ENCODE measurements around the gene TMEM240.
"Not testable (repeated sequence)": the region's sequence is repeated elsewhere in the genome, so short reads cannot be mapped to it uniquely, and the experiment has no call there.

TMEM240 gene

DNA sequence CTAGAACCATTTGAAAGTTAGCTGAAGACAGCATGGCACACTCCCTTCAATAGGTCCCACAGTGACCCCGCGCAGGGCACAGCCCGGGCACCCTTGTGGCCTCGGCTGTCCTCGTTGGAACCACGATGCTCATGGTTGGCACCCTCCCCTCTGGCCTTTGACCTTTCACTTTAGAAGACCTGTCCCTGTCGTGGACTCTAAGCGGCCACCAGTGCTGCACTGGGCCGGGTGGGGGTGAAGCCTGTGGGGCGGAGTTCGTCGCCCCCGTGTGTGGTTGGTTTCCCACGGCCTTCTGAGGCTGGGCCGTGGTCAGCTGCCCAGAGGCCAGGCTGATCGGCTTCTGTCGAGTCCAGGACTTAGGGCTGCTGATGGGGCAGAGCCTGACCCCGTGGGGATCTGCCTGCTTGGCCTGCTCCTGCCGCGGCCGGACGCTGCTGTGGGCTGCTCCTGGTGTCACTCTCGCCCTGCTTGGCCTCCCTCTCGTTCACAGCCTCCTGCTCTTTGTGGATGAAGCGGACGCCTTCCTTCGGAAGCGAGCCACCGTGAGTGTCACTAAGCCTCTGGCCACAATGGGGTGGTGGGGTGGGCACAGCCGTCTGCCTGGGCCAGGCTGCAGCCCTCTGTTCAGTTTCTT is 15.6 kb downstream of the TMEM240 start:
- DNase-seq (ENCODE audit: low read depth in 2 of 2), result not testable (repeated sequence)

DNA sequence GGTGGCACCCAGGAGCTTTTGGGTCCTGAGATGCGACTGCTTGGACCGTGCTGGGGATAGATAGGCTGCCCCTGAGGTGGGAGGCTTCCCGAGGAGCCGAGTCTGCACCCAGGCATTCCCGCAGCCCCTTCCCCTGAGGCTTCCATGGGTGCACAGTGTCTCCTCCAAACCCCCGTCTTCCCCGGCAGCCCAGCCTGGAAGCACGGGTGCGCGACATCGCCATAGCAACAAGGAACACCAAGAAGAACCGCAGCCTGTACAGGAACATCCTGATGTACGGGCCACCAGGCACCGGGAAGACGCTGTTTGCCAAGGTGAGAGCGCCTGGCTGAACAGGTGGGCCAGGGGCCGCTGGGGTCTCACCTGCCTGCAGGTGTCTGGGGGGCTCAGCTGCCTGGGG is 16.8 kb downstream of the TMEM240 start:
- not testable (repeated sequence) for DNase-seq (ENCODE audit: low read depth in 2 of 2)

DNA sequence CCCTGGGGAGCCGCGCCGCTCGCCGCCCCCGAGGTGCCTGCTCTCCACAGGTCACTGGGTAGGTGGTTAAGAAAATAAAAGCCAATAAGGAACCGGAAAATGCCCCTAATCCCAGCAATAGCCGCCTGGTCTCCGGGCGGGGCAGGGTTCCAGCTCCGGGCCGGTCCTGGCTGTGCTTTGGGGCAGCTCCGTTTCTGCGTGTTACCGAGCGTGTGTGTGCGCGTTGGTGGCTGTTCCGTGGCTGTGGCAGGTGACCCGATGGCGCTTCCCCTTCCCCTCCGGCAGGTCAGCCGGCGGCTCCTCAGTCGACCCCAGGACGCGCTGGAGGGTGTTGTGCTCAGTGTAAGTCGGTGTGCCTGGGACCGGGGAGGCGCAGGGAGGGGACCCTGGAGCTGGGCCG is 17.2 kb downstream of the TMEM240 start:
- DNase-seq (ENCODE audit: low read depth in 2 of 2), result not testable (repeated sequence)

DNA sequence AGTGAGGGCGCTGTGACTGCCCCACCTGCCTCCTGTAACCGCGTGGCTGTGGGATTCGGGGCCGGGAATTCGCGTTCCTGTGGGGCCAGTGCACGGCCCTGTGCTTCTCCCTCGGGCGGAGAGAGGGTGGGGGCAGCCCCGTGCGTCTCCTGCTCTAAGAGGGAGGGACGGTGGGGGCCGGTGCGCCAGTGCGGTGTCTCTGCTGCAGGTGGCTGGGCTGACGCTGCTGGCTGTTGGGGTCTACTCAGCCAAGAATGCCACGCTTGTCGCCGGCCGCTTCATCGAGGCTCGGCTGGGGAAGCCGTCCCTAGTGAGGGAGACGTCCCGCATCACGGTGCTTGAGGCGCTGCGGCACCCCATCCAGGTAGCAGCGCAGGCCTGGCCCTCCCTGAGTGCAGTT is 17.9 kb downstream of the TMEM240 start:
- not testable (repeated sequence) for DNase-seq (ENCODE audit: low read depth in 2 of 2)

DNA sequence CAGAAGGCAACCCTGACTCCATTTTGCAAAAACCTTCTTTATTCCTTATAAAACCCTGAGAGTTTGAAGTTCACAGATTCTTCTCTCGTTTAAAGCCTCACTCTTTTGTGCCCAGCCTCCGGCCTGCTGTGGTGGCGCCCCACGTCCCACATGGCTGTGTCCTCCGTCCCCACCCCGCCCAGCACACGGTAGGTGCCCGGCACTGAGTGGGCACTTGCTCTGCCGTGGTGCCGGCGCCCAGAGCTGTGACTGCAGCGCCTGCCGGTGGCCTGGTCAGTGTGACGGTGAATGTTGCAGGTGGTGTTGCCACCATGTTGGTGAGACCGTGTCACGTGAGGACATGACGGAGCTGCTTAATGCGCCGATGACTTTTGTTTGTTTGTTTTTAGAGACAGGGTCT is 19.1 kb downstream of the TMEM240 start:
- DNase-seq (ENCODE audit: low read depth in 2 of 2), result no peak

DNA sequence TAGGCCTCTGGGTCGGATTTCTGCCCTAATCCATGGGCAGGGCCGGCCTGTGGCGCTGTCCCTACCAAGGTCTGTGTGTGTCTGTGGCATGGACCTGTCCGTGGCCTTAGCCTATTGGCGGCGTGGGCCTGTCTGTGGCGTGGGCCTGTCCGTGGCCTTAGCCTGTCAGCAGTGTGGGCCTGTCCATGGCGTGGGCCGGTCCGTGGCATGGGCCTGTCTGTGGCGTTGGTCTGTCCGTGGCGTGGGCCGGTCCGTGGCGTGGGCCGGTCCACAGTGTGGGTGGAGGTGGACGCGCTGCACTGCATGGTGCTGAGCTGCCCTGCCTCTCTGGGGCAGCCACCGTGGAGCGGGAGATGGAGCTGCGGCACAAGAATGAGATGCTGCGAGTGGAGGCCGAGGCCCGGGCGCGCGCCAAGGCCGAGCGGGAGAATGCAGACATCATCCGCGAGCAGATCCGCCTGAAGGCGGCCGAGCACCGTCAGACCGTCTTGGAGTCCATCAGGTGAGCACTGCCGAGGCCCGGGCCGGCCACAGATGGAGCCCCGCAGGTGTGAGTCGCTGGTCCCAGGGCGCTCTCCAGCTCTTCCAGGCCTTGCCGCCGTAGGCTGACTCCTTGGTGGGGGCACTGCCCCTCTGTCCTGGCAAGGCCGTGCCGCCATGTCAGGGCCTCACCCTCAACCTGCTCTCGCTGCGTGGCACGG is 20.5 kb downstream of the TMEM240 start:
- DNase-seq (ENCODE audit: low read depth in 2 of 2), result not testable (repeated sequence)

DNA sequence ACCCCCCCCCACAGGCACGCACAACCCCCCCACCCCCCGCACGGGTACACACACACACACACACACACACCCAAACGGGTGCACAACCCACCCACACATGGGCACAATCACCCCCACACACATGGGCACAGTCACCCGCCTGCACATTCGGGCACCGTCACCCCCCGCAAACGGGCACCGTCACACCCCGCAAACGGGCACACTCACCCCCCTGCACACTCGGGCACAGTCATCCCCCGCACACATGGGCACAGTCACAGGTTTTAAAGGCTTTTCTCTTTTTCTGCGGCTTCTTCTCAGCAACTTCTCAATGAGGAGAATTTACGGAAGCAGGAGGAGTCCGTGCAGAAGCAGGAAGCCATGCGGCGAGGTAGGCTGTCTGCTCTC is 21.8 kb downstream of the TMEM240 start:
- DNase-seq (ENCODE audit: low read depth in 2 of 2), result not testable (repeated sequence)

DNA sequence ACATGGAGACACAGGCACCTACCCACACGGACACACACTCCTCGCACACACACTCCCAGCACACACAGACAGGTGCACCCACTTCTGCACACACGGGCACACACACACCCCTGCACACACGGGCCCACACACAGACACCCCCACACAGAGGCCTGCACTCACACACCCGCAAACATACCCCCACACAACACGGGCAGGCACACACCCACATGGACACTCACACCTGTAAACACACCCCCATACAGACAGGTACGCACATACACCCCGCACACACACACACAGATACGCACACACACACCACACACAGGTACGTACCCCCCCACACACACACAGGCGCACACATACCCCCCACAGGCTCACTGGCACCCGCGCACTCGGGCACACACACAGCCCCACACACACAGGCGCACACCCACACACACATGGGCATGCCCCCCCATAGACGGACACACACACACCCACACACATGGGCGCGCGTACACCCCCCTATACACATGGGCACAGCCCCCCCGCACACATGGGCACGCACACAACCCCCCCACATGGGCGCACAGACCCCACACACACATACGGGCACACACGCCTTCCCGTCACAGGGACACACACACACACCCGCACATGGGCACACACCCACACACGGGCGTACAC is 22.3 kb downstream of the TMEM240 start:
- no peak for DNase-seq (ENCODE audit: low read depth in 2 of 2)

DNA sequence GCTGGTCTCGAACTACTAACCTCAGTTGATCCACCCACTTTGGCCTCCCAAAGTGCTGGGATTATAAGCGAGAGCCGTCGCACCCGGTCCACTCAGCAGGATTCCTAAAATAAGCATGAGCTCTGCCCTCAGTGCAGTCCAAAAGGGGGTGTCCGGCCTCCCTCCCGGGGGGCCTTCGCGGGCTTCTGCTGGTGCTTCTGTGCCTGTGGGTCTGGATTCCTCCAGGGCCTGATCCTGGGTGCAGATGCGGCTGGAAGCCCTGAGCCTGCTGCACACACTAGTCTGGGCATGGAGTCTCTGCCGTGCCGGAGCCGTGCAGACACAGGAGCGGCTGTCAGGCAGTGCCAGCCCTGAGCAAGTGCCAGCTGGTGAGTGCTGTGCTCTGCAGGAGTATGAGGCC is 23.5 kb downstream of the TMEM240 start:
- not testable (repeated sequence) for DNase-seq (ENCODE audit: low read depth in 2 of 2)

DNA sequence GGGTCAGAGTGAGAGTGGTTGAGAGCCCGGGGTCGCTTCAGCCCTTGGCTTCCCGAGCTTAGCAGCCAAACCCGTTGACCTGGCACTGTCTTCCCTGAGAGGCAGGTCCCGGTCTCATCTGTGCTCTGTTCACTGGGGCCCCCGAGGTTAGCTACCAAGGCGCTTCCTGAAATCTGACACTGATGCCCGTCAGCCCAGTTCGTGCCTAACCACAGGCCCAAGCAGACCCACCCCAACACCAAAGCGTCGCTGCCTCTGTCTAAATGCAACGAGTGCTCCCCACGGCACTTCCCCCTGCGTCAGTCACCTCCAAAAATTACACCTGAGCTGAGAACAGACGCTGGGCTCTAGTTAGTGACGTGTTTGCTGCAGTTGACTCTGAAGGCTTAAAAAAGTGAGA is 26.0 kb downstream of the TMEM240 start:
- not testable (repeated sequence) for DNase-seq (ENCODE audit: low read depth in 2 of 2)

DNA sequence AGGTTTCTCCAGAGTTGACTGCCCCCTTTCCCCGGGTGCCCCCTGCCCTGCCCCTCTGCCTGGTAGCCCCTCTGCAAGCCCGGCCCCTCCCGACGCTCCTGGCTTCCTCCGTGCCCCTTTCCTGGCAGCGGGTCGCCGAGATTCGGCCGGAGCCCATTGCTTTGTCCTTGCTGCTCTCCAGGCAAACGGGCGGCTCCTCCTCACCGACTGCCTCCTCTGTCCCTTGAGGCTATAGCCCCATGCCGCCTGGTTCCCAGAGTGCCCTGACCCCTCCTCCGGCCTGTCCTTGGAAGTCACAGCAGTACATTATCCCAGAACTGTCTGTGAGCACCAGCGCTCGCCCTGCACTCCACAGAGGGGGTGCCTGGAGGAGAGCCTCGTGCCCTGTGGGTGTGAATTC is 26.7 kb downstream of the TMEM240 start:
- DNase-seq (ENCODE audit: low read depth in 2 of 2), result not testable (repeated sequence)

DNA sequence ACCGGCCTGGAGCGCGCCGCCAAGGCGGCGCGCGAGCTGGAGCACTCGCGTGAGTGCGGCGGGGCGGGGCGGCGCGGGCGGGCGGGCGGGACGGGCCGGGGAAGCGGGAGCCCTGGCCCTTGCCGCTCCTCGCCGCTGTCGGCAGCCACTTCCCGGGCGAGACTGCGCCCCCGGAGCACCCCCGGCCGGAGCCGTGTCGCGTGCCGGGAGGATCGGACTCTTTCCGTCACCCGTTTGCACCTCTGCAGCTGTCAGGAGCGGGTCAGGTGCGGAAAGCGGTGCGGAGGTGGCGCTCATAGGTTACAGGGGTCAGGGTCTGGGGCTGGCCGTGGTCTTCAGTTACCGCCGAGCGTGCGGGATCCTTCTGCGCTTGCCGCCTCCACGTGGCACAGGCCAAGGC is 28.0 kb downstream of the TMEM240 start:
- not testable (repeated sequence) for DNase-seq (ENCODE audit: low read depth in 2 of 2)

DNA sequence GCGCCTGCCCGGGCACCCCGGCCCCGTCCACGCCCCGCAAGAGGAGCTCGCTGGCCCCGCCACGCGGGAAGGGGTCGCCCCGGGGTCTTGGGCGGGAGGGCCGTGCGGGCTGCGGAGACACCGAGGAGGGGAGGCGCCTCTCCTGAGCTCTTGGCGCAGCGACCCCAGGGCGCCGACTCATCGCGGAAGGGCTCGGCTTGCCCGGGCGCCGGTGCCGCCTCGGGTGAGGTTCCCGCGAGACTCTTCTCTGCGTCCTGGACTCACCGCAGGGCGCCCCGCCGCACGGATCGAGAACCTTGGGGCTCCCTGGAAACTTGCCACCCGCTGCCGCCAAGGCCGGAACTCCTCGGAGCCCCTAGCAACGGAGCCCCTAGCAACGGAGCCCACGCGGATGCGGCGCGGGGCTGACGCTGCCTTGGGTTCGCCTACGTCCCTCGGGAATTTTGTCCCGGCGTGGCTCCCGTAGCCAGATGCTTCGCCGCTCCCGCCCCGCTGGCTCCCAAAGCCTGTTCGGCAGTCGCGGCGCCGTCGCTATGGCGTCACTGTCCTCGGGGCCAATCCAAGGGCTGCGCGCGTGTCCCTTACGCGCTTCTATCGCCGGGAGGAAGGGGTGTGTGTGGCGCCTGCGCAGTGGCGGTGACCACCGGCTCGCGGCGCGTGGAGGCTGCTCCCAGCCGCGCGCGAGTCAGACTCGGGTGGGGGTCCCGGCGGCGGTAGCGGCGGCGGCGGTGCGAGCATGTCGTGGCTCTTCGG is 28.7 kb downstream of the TMEM240 start, which contains the start of gene ATAD3A:
TSS of gene ATAD3A (plus strand) at position 630 of the 753 bp plus-strand sequence. CDS start at position 737, 107 bp downstream.
- DNase-seq (ENCODE audit: low read depth in 2 of 2), result peak; percentile 93 to 97

DNA sequence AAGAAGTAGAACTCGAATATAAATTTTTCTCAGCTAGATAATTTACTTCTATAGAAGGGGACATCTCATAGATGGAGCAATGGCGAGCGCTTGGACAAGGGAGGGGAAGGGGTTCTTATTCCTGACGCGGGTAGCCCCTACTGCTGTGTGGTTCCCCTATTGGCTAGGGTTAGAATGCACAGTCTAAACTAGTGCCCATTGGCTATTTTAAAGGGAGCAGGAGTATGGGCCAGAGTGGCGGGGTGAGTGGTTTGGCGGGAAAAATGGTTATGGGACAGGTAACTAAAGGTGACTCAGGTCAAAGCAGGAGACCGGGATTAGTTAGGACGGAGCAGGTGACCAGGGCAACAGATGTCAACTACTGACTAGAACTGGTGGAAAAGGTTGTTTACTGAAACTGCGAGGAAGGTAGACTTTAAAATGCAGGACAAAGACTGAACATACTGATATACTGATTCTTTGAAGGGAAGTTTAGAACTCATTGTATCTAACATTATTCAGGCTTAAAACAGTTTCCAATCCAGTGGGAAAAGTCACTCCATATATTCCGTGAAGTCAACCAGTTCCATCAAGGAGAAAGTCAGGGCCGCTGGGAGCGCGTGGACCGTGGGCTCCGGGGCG is 29.4 kb downstream of the TMEM240 start:
- DNase-seq (ENCODE audit: low read depth in 2 of 2), result peak in 1 of 2 donors; percentile 9

DNA sequence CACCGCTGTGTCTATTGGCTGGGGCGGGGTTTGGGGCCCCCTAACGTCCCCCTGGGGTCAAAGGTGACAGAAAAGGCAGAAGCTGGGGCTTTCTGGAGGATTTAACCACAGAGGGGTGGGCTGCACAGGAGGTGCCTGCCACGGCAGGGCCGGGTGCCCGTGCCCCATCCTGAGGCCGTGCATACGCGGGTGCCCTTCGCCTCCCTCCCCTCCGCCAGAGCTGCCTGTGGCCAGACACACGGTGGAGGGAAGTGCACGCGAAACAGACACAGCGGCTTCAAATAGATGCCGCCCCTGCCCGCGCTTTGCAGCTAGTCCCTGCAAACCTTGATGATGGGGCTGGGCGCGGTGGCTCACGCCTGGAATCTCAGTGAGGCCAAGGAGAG is 31.0 kb downstream of the TMEM240 start:
- not testable (repeated sequence) for DNase-seq (ENCODE audit: low read depth in 2 of 2)

DNA sequence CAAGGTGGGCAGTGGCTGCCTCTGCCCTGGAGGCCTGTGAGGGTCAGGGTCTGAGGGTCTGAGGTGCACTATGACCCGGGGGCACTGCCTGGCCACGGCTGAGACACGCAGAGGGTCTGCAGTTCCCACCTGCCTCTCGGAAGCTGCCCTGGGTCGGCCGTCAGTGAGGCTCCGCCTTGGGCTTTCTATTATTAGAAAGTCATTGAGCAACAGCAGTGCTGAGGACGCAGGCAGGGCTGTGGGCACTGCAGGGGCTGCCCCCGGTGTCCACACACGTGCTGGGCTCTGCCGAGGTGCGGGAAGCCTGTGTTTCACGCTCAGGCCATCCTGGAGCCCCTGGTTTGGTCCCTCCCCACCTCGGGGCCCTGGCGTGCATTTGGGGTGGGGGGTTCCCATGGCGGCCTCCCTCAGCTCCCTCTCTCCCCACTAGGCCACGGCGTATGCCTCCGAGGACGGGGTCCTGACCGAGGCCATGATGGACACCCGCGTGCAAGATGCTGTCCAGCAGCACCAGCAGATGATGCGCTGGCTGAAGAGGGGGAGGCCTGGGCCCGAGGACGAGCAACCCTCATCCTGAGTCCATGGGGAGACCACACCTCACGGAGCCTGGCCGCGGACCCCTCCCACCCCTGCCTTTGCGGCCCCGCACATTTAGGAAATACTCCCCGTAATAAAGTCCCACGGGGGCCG is 31.5 kb downstream of the TMEM240 start:
- not testable (repeated sequence) for DNase-seq (ENCODE audit: low read depth in 2 of 2)

DNA sequence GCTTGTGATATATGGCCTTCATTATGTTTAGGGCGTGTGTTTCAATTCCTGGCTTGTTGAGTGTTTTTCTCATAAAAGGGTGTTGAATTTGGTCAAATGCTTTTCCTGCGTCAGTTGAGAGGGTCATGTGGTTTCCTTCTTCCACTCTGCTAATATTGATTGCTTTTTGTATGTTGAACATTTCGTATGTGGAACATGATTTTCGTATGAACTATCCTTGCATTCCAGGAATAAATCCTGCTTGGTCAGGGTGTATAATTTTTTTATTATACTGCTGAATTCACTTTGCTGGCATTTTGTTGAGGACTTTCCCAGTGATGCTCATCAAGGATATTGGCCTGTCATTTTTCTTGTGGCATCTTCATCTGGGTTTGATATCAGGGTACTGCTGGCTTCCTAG is 33.1 kb downstream of the TMEM240 start:
- no peak for DNase-seq (ENCODE audit: low read depth in 2 of 2)

DNA sequence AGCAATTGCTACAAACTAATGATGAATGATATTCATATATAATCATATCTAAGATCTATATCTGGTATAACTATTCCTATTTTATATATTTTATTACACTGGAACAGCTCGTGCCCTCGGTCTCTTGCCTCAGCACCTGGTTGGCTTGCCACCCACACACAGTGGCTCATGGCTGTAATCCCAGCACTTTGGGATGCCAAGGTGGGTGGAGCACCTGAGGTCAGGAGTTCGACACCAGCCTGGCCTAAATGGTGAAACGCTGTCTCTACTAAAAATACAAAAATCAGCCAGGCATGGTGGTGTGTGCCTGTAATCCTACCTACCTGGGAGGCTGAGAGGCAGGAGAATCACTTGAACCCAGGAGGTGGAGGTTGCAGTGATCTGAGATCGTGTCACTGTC is 34.6 kb downstream of the TMEM240 start:
- DNase-seq (ENCODE audit: low read depth in 2 of 2), result not testable (repeated sequence)

DNA sequence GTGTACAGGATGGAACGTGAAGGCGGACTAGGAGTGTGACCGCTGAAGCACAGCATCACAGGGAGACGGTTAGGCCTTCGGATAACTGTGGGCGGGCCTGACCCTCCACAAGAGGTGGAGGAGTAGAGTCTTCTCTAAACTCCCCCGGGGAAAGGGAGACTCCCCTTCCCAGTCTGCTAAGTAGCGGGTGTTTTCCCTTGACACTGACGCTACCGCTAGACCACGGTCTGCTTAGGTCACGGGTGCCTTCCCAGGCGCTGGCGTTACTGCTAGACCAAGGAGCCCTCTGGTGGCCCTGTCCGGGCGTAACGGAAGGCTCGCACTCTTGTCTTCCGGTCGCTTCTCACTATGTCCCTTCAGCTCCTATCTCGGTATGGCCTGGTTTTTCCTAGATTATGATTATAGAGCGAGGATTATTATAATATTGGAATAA is 35.0 kb downstream of the TMEM240 start:
- DNase-seq (ENCODE audit: low read depth in 2 of 2), result peak; percentile 15 to 25

DNA sequence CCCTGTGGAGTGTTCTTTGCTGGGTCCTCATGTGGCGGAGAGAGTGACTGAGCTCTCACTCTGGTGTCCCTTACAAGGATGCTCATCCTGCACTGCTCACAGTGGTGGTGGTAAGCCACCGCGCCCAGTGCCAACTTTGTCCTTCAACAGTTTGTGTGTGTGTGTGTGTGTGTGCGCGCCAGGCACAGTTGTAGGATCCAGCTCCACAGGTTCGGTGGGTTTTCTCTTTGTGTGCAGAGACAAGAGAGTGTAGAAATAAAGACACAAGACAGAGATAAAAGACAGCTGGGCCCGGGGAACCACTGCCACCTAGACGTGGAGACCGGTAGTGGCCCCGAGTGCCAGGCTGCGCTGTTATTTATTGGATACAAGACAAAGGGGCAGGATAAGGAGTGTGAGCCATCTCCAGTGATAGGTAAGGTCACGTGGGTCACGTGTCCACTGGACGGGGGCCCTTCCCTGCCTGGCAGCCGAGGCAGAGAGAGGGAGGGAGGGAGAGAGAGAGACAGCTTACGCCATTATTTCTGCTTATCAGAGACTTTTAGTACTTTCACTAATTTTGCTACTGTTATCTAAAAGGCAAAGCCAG is 35.6 kb downstream of the TMEM240 start:
- DNase-seq (ENCODE audit: low read depth in 2 of 2), result peak; percentile 70 to 75
